ENCODE data around the gene KRTAP10-5. TPM values are rescaled to one million over a fixed set of nuclear protein-coding genes. Genes with fewer than 3 reads are reported as not detected.

KRTAP10-5 gene
- polyA plus RNA-seq, 1 donor (not counting 4 experiments of a cell fraction or from before 2014, with no cell fraction given) = not detected

- no peak overlapping the region for H3K4me2 ChIP-seq (ENCODE audit: control insufficient read depth, extremely low read depth, insufficient read depth, low read depth, low read length)
- H3K36me3 ChIP-seq (ENCODE audit: control insufficient read depth in 2 of 2, extremely low read depth in 1 of 2, insufficient read depth in 2 of 2, low read length in 2 of 2) = no peaks in the 10 kb centered on the region
- no peaks in the 10 kb centered on the region for H3K4me1 ChIP-seq (ENCODE audit: control insufficient read depth, extremely low read depth, insufficient read depth, low read length)
- H3K9me3 ChIP-seq (ENCODE audit: control insufficient read depth, low read depth, low read length) = peaks cover 11% of the 10 kb centered on the region
- no peak overlapping the region for H3K9ac ChIP-seq (ENCODE audit: control insufficient read depth, extremely low read depth, insufficient read depth, low read length)
- H4K20me1 ChIP-seq (ENCODE audit: control insufficient read depth, extremely low read depth, insufficient read depth, low read length) = no peaks in the 10 kb centered on the region
- dilution Hi-C loops (cut with MboI; ENCODE audit: extremely low pct_ligation_motif_present, low sequenced_read_pairs) = no loop called here
- no peaks in the 10 kb centered on the region for H3K27me3 ChIP-seq (ENCODE audit: control insufficient read depth, extremely low read depth, insufficient read depth, low read length)
- no peaks in the 10 kb centered on the region for H3K79me2 ChIP-seq (ENCODE audit: control insufficient read depth, insufficient read depth, low read length)
- FAIRE-seq (no peak), DNase-seq (ENCODE audit: low read depth, low spot score) (no peak)
- H3K4me3 ChIP-seq (ENCODE audit: control insufficient read depth in 2 of 3, extremely low read depth in 1 of 3, insufficient read depth in 2 of 3, low read depth in 1 of 3, low read length in 3 of 3) = no peak overlapping the region
- no peak overlapping the region for H2AFZ ChIP-seq (ENCODE audit: control insufficient read depth, low read length)
- no peak overlapping the region for H3K27ac ChIP-seq (ENCODE audit: control insufficient read depth, insufficient read depth, low read length)
- no peaks in the 10 kb centered on the region for H3K9me1 ChIP-seq (ENCODE audit: control insufficient read depth, extremely low read depth, insufficient read depth, low read length)
- no peak for TF ChIP-seq EZH2 (IDR thresholded peaks at IDR 0.05; ENCODE audit: low read length)
- TF ChIP-seq, protein P1, sequence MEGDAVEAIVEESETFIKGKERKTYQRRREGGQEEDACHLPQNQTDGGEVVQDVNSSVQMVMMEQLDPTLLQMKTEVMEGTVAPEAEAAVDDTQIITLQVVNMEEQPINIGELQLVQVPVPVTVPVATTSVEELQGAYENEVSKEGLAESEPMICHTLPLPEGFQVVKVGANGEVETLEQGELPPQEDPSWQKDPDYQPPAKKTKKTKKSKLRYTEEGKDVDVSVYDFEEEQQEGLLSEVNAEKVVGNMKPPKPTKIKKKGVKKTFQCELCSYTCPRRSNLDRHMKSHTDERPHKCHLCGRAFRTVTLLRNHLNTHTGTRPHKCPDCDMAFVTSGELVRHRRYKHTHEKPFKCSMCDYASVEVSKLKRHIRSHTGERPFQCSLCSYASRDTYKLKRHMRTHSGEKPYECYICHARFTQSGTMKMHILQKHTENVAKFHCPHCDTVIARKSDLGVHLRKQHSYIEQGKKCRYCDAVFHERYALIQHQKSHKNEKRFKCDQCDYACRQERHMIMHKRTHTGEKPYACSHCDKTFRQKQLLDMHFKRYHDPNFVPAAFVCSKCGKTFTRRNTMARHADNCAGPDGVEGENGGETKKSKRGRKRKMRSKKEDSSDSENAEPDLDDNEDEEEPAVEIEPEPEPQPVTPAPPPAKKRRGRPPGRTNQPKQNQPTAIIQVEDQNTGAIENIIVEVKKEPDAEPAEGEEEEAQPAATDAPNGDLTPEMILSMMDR (optimal IDR thresholded peaks at IDR 0.05 in 1 of 3, IDR thresholded peaks at IDR 0.05 in 1 of 3, conservative IDR thresholded peaks at IDR 0.05 in 1 of 3; ENCODE audit: extremely low read depth in 1 of 3, insufficient read depth in 2 of 3, low read length in 3 of 3) = no peak
These were observed 615 bp downstream of the KRTAP10-5 start for GRCh38 chr21:44579833-44580144.

- Histone ChIP-seq H3K4me2 (ENCODE audit: control insufficient read depth, extremely low read depth, insufficient read depth, low read depth, low read length) (no peak overlapping the region), H3K79me2 (ENCODE audit: control insufficient read depth, insufficient read depth, low read length) (no peaks in the 10 kb centered on the region), H3K4me1 (ENCODE audit: control insufficient read depth, extremely low read depth, insufficient read depth, low read length) (no peaks in the 10 kb centered on the region), H3K9me1 (ENCODE audit: control insufficient read depth, extremely low read depth, insufficient read depth, low read length) (no peaks in the 10 kb centered on the region), H3K27ac (ENCODE audit: control insufficient read depth, insufficient read depth, low read length) (no peak overlapping the region), H3K36me3 (ENCODE audit: control insufficient read depth in 2 of 2, extremely low read depth in 1 of 2, insufficient read depth in 2 of 2, low read length in 2 of 2) (no peaks in the 10 kb centered on the region), H3K9me3 (ENCODE audit: control insufficient read depth, low read depth, low read length) (peaks cover 11% of the 10 kb centered on the region), H3K27me3 (ENCODE audit: control insufficient read depth, extremely low read depth, insufficient read depth, low read length) (no peaks in the 10 kb centered on the region), H3K9ac (ENCODE audit: control insufficient read depth, extremely low read depth, insufficient read depth, low read length) (no peak overlapping the region), H2AFZ (ENCODE audit: control insufficient read depth, low read length) (no peak overlapping the region), H3K4me3 (ENCODE audit: control insufficient read depth in 2 of 3, extremely low read depth in 1 of 3, insufficient read depth in 2 of 3, low read depth in 1 of 3, low read length in 3 of 3) (no peak overlapping the region), H4K20me1 (ENCODE audit: control insufficient read depth, extremely low read depth, insufficient read depth, low read length) (no peaks in the 10 kb centered on the region)
- no peak for TF ChIP-seq EZH2 (IDR thresholded peaks at IDR 0.05; ENCODE audit: low read length)
- TF ChIP-seq, protein P1 (optimal IDR thresholded peaks at IDR 0.05 in 1 of 3, IDR thresholded peaks at IDR 0.05 in 1 of 3, conservative IDR thresholded peaks at IDR 0.05 in 1 of 3; ENCODE audit: extremely low read depth in 1 of 3, insufficient read depth in 2 of 3, low read length in 3 of 3) = no peak
- DNase-seq (ENCODE audit: low read depth, low spot score) (no peak), FAIRE-seq (no peak)
- dilution Hi-C loops (cut with MboI; ENCODE audit: extremely low pct_ligation_motif_present, low sequenced_read_pairs) = no loop called here
These were observed 1.2 kb downstream of the KRTAP10-5 start for GRCh38 chr21:44579056-44579832.
